SU-DHL-6 (cell line): ENCODE results near the gene FCAR.
"Not testable (repeated sequence)": the region's sequence is repeated elsewhere in the genome, so short reads cannot be mapped to it uniquely, and the experiment has no call there.

Source experiments
- H2AFZ ChIP-seq: fragments of 200-600 bp; sonication (generic); 2 replicates; pipeline ENCODE4 v1.6.1; 2014; ENCODE audit warnings: low read depth, mild to moderate bottlenecking, moderate library complexity, mixed read lengths, antibody characterized with exemption, low read length; ENCODE audit not compliant: severe bottlenecking
- H3F3A ChIP-seq: fragments of 200-600 bp; shearing (Covaris generic); 2 replicates; pipeline ENCODE4 v1.6.0; 2016; ENCODE audit warnings: antibody characterized with exemption, mild to moderate bottlenecking; ENCODE audit not compliant: insufficient read depth
- H3K27ac ChIP-seq: fragments of 200-600 bp; sonication (generic); 2 replicates; pipeline ENCODE4 v1.5.1; 2016; ENCODE audit warnings: low read depth, mild to moderate bottlenecking, low read length, moderate library complexity, mixed read lengths
- H3K27me3 ChIP-seq: fragments of 200-600 bp; sonication (generic), shearing (Covaris generic); 2 replicates; pipeline ENCODE4 v1.6.0; 2014; ENCODE audit warnings: mild to moderate bottlenecking, low read length
- H3K36me3 ChIP-seq: fragments of 200-600 bp; sonication (generic); 2 replicates; pipeline ENCODE4 v1.6.1; 2014; ENCODE audit warnings: mild to moderate bottlenecking, low read length, mixed read lengths
- H3K4me2 ChIP-seq: fragments of 300-600, 200-600 bp; shearing (Covaris generic), sonication (generic); 2 replicates; pipeline ENCODE4 v1.6.0; 2014; ENCODE audit warnings: low read length, low read depth, mild to moderate bottlenecking; ENCODE audit not compliant: poor library complexity, severe bottlenecking
- H3K4me3 ChIP-seq: fragments of 200-600 bp; sonication (generic); 2 replicates; pipeline ENCODE4 v1.5.1; 2014; ENCODE audit warnings: antibody characterized with exemption, low read length, mild to moderate bottlenecking, mixed read lengths; ENCODE audit not compliant: insufficient read depth, poor library complexity, severe bottlenecking
- H3K79me2 ChIP-seq: fragments of 200-600 bp; sonication (generic); 2 replicates; pipeline ENCODE4 v1.6.1; 2014; ENCODE audit warnings: mild to moderate bottlenecking, low read length, moderate library complexity; ENCODE audit not compliant: insufficient read depth
- H3K9ac ChIP-seq: fragments of 200-600 bp; sonication (generic); 2 replicates; pipeline ENCODE4 v1.7.0; 2014; ENCODE audit warnings: mild to moderate bottlenecking, low read length
- H3K9me2 ChIP-seq: fragments of 200-600 bp; sonication (generic); replicated peaks from 2 replicates; pipeline ENCODE4 v1.6.1; 2014; ENCODE audit warnings: low read length; ENCODE audit not compliant: insufficient read depth
- H3K9me3 ChIP-seq: fragments of 200-600 bp; sonication (generic); 2 replicates; pipeline ENCODE4 v1.6.1; 2014; ENCODE audit warnings: low read length, mixed read lengths; ENCODE audit not compliant: insufficient read depth
- H4K20me1 ChIP-seq: fragments of 200-600 bp; sonication (generic); 2 replicates; pipeline ENCODE4 v1.6.1; 2014; ENCODE audit warnings: low read depth, mild to moderate bottlenecking, antibody characterized with exemption, low read length, moderate library complexity, mixed read lengths
- CTCF ChIP-seq: fragments of 200-600 bp; sonication (generic); IDR thresholded peaks from one replicate; pipeline ENCODE4 v1.5.1; 2017; ENCODE audit warnings: antibody characterized with exemption, mild to moderate bottlenecking, low read length, moderate library complexity; ENCODE audit not compliant: insufficient read depth, poor library complexity, severe bottlenecking
- EZH2phosphoT487 ChIP-seq: fragments of 200-600 bp; sonication (generic), shearing (Covaris generic); conservative IDR thresholded peaks from 2 replicates; pipeline ENCODE4 v1.6.1; 2018; ENCODE audit warnings: mild to moderate bottlenecking, antibody characterized with exemption, low read length, moderate library complexity, mixed read lengths

Gene FCAR

GRCh38 chr19:54883228-54883627 is 9.2 kb downstream of the FCAR start:
- Histone ChIP-seq H3K9me2 (no peaks in the 10 kb centered on the region), H3K9ac (0 out of 2 replicates have a peak overlapping the region, but pooled peaks have one; percentile 15), H3K27ac (no peak overlapping the region), H3K4me3 (no peak overlapping the region), H3F3A (no peaks in the 10 kb centered on the region), H3K36me3 (no peaks in the 10 kb centered on the region), H4K20me1 (no peaks in the 10 kb centered on the region), H3K4me2 (peak overlapping the region; percentile 62), H2AFZ (peak overlapping the region; percentile 72), H3K79me2 (no peaks in the 10 kb centered on the region), H3K27me3 (no peaks in the 10 kb centered on the region), H3K9me3 (no peaks in the 10 kb centered on the region)
- TF ChIP-seq CTCF (no peak), EZH2phosphoT487 (no peak)

- Histone ChIP-seq H3K79me2 (no peaks in the 10 kb centered on the region), H3K4me2 (no peak overlapping the region), H3K27me3 (no peaks in the 10 kb centered on the region), H3K9me3 (no peaks in the 10 kb centered on the region), H3K9me2 (no peaks in the 10 kb centered on the region), H3K9ac (no peak overlapping the region), H4K20me1 (no peaks in the 10 kb centered on the region), H3F3A (no peaks in the 10 kb centered on the region), H3K27ac (no peak overlapping the region), H3K4me3 (no peak overlapping the region), H3K36me3 (no peaks in the 10 kb centered on the region), H2AFZ (no peak overlapping the region)
- TF ChIP-seq EZH2phosphoT487 (no peak), CTCF (no peak)
These were observed 14.2 kb downstream of the FCAR start for GRCh38 chr19:54888239-54888638.

GRCh38 chr19:54889566-54889965 is 15.5 kb downstream of the FCAR start:
- Histone ChIP-seq H3K4me3 (no peak overlapping the region), H3K4me2 (no peak overlapping the region), H3K27ac (no peak overlapping the region), H2AFZ (no peak overlapping the region), H4K20me1 (no peaks in the 10 kb centered on the region), H3K9ac (no peak overlapping the region), H3F3A (no peaks in the 10 kb centered on the region), H3K9me3 (no peaks in the 10 kb centered on the region), H3K36me3 (no peaks in the 10 kb centered on the region), H3K27me3 (no peaks in the 10 kb centered on the region), H3K79me2 (no peaks in the 10 kb centered on the region), H3K9me2 (no peaks in the 10 kb centered on the region)
- TF ChIP-seq CTCF: no peak
- no peak for TF ChIP-seq EZH2phosphoT487

GRCh38 chr19:54893406-54893805 is 19.4 kb downstream of the FCAR start:
- no peaks in the 10 kb centered on the region for H3K27me3 ChIP-seq
- H3K36me3 ChIP-seq: no peaks in the 10 kb centered on the region
- H3K4me2 ChIP-seq: no peak overlapping the region
- no peak overlapping the region for H3K9ac ChIP-seq
- TF ChIP-seq EZH2phosphoT487 (no peak), CTCF (no peak)
- H2AFZ ChIP-seq: no peak overlapping the region
- H3K27ac ChIP-seq: no peak overlapping the region
- no peaks in the 10 kb centered on the region for H3K79me2 ChIP-seq
- H3K9me3 ChIP-seq: no peaks in the 10 kb centered on the region
- H3K9me2 ChIP-seq: no peaks in the 10 kb centered on the region
- no peaks in the 10 kb centered on the region for H3F3A ChIP-seq
- no peaks in the 10 kb centered on the region for H4K20me1 ChIP-seq
- H3K4me3 ChIP-seq: no peak overlapping the region

- H4K20me1 ChIP-seq, H3K9me3 ChIP-seq, H3F3A ChIP-seq, H3K79me2 ChIP-seq, H3K9me2 ChIP-seq, H3K27me3 ChIP-seq, H3K4me2 ChIP-seq, H2AFZ ChIP-seq, H3K27ac ChIP-seq, H3K4me3 ChIP-seq, H3K36me3 ChIP-seq, H3K9ac ChIP-seq: not testable (repeated sequence)
These were observed 20.1 kb downstream of the FCAR start for GRCh38 chr19:54894106-54894505.
